WTC11 (cell line): ENCODE data around the gene CD3G. TPM values are rescaled to one million over a fixed set of nuclear protein-coding genes. Genes with fewer than 3 reads are reported as not detected.

ENCODE experiments used
- ATAC-seq: fragments of 200-7000 bp; cut with Tn5 transposase; 2 replicates; pipeline ENCODE4 v1.10.0; 2021; ENCODE audit warnings: mild to moderate bottlenecking, moderate library complexity
- CTCF ChIA-PET: fragments of 300-600 bp; sonication (Branson Sonifier 250); formaldehyde crosslinking; loops from one replicate; lab custom pipeline; 2021; ENCODE audit warnings: antibody characterized with exemption; lab: Charles Lee
- POLR2A ChIA-PET: fragments of 350-600 bp; sonication (Branson Sonifier 250); formaldehyde crosslinking; loops from one replicate; lab custom pipeline; 2021; ENCODE audit warnings: antibody characterized with exemption; lab: Charles Lee
- DNase-seq: peaks from one replicate; pipeline ENCODE4 v3.0.0; 2021; ENCODE audit warnings: low spot score
- H3K27ac Mint-ChIP-seq: 2 replicates; pipeline ENCODE4 v1.8.0; 2021; ENCODE audit warnings: mixed read lengths
- H3K27me3 Mint-ChIP-seq: 2 replicates; pipeline ENCODE4 v1.8.0; 2021; ENCODE audit warnings: low read depth, mild to moderate bottlenecking, moderate library complexity, mixed read lengths
- H3K36me3 Mint-ChIP-seq: 2 replicates; pipeline ENCODE4 v1.8.0; 2021; ENCODE audit warnings: mixed read lengths
- H3K4me1 Mint-ChIP-seq: 2 replicates; pipeline ENCODE4 v1.8.0; 2022; ENCODE audit warnings: mixed read lengths
- H3K4me3 Mint-ChIP-seq: 2 replicates; pipeline ENCODE4 v1.8.0; 2021; ENCODE audit warnings: mild to moderate bottlenecking, moderate library complexity, mixed read lengths
- H3K9me3 Mint-ChIP-seq: 2 replicates; pipeline ENCODE4 v1.8.0; 2021; ENCODE audit warnings: mixed read lengths
- CBFB ChIP-seq: sonication (generic); formaldehyde crosslinking; IDR thresholded peaks from 2 replicates; pipeline ENCODE4 v1.8.1; 2022; ENCODE audit warnings: mild to moderate bottlenecking, low read depth, missing genetic modification reagents
- GABPB1 ChIP-seq: sonication (generic); formaldehyde crosslinking; IDR thresholded peaks from 2 replicates; pipeline ENCODE4 v1.8.1; 2023; ENCODE audit warnings: mild to moderate bottlenecking, missing genetic modification reagents
- HMGA2 ChIP-seq: fragments of 250-450 bp; sonication (Bioruptor Pico); IDR thresholded peaks from 2 replicates; pipeline ENCODE4 v1.4.0; 2021; ENCODE audit warnings: mild to moderate bottlenecking, moderate library complexity
- KAT7 ChIP-seq: sonication (generic); formaldehyde crosslinking; IDR thresholded peaks from 2 replicates; pipeline ENCODE4 v1.8.1; 2023; ENCODE audit warnings: missing genetic modification reagents, mild to moderate bottlenecking, borderline replicate concordance
- NFYB ChIP-seq: sonication (generic); formaldehyde crosslinking; conservative IDR thresholded peaks from 2 replicates; pipeline ENCODE4 v1.8.0; 2022; ENCODE audit warnings: low read depth, missing genetic modification reagents
- PREB ChIP-seq: sonication (generic); formaldehyde crosslinking; IDR thresholded peaks from 2 replicates; pipeline ENCODE4 v1.8.1; 2022; ENCODE audit warnings: mild to moderate bottlenecking, missing genetic modification reagents, moderate library complexity, borderline replicate concordance
- RELA ChIP-seq: sonication (generic); formaldehyde crosslinking; IDR thresholded peaks from 2 replicates; pipeline ENCODE4 v1.8.1; 2022; ENCODE audit warnings: missing genetic modification reagents, mild to moderate bottlenecking, borderline replicate concordance
- ZNF671 ChIP-seq: fragments of 250-450 bp; sonication (Bioruptor Pico); IDR thresholded peaks from 2 replicates; pipeline ENCODE4 v1.8.0; 2021; ENCODE audit warnings: mild to moderate bottlenecking
- ZSCAN18 ChIP-seq: fragments of 250-450 bp; sonication (Bioruptor Pico); IDR thresholded peaks from 2 replicates; pipeline ENCODE4 v2.1.2; 2022; ENCODE audit warnings: mild to moderate bottlenecking, moderate library complexity
- total RNA-seq: library from RNA; stranded (reverse); gene quantifications from 3 replicates; pipeline ENCODE4 v1.2.3, GENCODE V29; 2021
- TF ChIP-seq, protein P1 (sequence below): fragments of 250-450 bp; sonication (Bioruptor Pico); IDR thresholded peaks from 2 replicates; pipeline ENCODE4 v1.9.0; 2021; ENCODE audit warnings: mild to moderate bottlenecking
- TF ChIP-seq, protein P2 (sequence below): sonication (generic); formaldehyde crosslinking; IDR thresholded peaks from 2 replicates; pipeline ENCODE4 v1.8.1; 2022; ENCODE audit warnings: missing genetic modification reagents, borderline replicate concordance
- TF ChIP-seq, protein P3 (sequence below): sonication (generic); formaldehyde crosslinking; IDR thresholded peaks from 2 replicates; pipeline ENCODE4 v1.8.1; 2022; ENCODE audit warnings: low read depth, missing genetic modification reagents, borderline replicate concordance
- TF ChIP-seq, protein P4 (sequence below): sonication (generic); formaldehyde crosslinking; IDR thresholded peaks from 2 replicates; pipeline ENCODE4 v1.8.1; 2023; ENCODE audit warnings: mild to moderate bottlenecking, moderate library complexity, missing genetic modification reagents

CD3G gene
- total RNA-seq, 1 experiment from 2014 or later: 0.20 TPM

- TF ChIP-seq, protein P1, sequence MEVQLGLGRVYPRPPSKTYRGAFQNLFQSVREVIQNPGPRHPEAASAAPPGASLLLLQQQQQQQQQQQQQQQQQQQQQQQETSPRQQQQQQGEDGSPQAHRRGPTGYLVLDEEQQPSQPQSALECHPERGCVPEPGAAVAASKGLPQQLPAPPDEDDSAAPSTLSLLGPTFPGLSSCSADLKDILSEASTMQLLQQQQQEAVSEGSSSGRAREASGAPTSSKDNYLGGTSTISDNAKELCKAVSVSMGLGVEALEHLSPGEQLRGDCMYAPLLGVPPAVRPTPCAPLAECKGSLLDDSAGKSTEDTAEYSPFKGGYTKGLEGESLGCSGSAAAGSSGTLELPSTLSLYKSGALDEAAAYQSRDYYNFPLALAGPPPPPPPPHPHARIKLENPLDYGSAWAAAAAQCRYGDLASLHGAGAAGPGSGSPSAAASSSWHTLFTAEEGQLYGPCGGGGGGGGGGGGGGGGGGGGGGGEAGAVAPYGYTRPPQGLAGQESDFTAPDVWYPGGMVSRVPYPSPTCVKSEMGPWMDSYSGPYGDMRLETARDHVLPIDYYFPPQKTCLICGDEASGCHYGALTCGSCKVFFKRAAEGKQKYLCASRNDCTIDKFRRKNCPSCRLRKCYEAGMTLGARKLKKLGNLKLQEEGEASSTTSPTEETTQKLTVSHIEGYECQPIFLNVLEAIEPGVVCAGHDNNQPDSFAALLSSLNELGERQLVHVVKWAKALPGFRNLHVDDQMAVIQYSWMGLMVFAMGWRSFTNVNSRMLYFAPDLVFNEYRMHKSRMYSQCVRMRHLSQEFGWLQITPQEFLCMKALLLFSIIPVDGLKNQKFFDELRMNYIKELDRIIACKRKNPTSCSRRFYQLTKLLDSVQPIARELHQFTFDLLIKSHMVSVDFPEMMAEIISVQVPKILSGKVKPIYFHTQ (CRISPR knock-in tag): no peak
- TF ChIP-seq, all 79 proteins: peak for 0
Measured at GRCh38 chr11:118322721-118323120, 21.4 kb upstream of the CD3G start (continued).

DNA sequence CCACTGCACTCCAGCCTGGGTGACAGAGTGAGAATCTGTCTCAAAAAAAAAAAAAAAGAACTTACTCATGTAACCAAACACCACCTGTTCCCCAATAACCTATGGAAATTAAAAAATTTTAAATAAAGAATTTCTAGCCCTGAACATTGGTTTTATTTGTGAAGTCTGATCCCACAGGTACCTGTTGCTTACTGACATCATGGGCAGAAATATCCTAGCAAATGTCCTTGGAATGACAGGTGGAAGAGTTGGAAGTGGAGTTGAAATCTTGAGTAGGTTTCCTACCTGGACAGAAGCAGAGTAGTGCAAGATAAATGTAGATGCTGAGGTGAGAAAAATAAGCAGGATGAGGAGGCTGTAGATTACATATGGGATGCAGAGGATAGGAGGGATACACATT lies 18.9 kb upstream of the CD3G start:
- H3K27me3 Mint-ChIP-seq: peaks cover 9% of the 10 kb centered on the region
- H3K36me3 Mint-ChIP-seq: no peaks in the 10 kb centered on the region
- H3K9me3 Mint-ChIP-seq: peaks cover 9% of the 10 kb centered on the region
- peaks cover 11% of the 10 kb centered on the region for H3K4me1 Mint-ChIP-seq
- no peak overlapping the region for H3K27ac Mint-ChIP-seq
- DNase-seq (no peak), ATAC-seq (no peak)
- ChIA-PET CTCF (no interaction called here), POLR2A (interaction anchor here (0.7 kb wide), 1 partner anchor 81 kb away, joined by 3 read pairs; no protein-coding TSS in a partner anchor)
- no peak for TF ChIP-seq HMGA2 (CRISPR knock-in tag)
- TF ChIP-seq, protein P2, sequence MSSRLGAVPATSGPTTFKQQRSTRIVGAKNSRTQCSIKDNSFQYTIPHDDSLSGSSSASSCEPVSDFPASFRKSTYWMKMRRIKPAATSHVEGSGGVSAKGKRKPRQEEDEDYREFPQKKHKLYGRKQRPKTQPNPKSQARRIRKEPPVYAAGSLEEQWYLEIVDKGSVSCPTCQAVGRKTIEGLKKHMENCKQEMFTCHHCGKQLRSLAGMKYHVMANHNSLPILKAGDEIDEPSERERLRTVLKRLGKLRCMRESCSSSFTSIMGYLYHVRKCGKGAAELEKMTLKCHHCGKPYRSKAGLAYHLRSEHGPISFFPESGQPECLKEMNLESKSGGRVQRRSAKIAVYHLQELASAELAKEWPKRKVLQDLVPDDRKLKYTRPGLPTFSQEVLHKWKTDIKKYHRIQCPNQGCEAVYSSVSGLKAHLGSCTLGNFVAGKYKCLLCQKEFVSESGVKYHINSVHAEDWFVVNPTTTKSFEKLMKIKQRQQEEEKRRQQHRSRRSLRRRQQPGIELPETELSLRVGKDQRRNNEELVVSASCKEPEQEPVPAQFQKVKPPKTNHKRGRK (CRISPR knock-in tag): no peak
- TF ChIP-seq, protein P3, sequence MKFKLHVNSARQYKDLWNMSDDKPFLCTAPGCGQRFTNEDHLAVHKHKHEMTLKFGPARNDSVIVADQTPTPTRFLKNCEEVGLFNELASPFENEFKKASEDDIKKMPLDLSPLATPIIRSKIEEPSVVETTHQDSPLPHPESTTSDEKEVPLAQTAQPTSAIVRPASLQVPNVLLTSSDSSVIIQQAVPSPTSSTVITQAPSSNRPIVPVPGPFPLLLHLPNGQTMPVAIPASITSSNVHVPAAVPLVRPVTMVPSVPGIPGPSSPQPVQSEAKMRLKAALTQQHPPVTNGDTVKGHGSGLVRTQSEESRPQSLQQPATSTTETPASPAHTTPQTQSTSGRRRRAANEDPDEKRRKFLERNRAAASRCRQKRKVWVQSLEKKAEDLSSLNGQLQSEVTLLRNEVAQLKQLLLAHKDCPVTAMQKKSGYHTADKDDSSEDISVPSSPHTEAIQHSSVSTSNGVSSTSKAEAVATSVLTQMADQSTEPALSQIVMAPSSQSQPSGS (CRISPR knock-in tag): no peak
- TF ChIP-seq GABPB1 (CRISPR knock-in tag): no peak
- no peak for TF ChIP-seq ZSCAN18 (CRISPR knock-in tag)
- TF ChIP-seq, protein P1 (CRISPR knock-in tag): no peak
- TF ChIP-seq KAT7 (CRISPR knock-in tag): no peak
- no peak for TF ChIP-seq RELA (CRISPR knock-in tag)
- no peak overlapping the region for H3K4me3 Mint-ChIP-seq

DNA sequence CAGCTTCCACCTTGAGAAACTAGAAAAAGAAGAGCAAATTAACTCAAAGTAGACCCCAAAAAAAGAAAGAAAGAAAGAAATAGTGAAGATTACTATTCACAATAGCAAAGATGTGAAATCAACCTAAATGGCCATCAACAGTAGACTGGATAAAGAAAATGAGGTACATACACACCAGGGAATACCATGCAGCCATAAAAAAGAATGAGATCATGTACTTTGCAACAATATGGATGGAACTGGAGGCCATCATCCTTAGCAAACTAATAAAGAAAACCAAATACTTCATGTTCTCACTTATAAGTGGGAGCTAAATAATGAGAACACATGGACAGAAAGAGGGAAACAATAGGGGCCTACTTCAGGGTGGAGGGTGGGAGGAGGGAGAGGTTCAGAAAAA lies 15.4 kb upstream of the CD3G start:
- CTCF ChIA-PET: no interaction called here

More for the DNA sequence above, 15.4 kb upstream of the CD3G start:
- Mint-ChIP-seq H3K27me3 (peaks cover 6% of the 10 kb centered on the region), H3K9me3 (peaks cover 18% of the 10 kb centered on the region), H3K4me1 (no peaks in the 10 kb centered on the region), H3K36me3 (peaks cover 6% of the 10 kb centered on the region), H3K27ac (no peak overlapping the region), H3K4me3 (no peak overlapping the region)
- TF ChIP-seq, protein P4, sequence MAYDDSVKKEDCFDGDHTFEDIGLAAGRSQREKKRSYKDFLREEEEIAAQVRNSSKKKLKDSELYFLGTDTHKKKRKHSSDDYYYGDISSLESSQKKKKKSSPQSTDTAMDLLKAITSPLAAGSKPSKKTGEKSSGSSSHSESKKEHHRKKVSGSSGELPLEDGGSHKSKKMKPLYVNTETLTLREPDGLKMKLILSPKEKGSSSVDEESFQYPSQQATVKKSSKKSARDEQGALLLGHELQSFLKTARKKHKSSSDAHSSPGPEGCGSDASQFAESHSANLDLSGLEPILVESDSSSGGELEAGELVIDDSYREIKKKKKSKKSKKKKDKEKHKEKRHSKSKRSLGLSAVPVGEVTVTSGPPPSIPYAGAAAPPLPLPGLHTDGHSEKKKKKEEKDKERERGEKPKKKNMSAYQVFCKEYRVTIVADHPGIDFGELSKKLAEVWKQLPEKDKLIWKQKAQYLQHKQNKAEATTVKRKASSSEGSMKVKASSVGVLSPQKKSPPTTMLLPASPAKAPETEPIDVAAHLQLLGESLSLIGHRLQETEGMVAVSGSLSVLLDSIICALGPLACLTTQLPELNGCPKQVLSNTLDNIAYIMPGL (CRISPR knock-in tag): no peak
- TF ChIP-seq, protein P2 (CRISPR knock-in tag): no peak
- TF ChIP-seq ZNF671 (CRISPR knock-in tag) (no peak), RELA (CRISPR knock-in tag) (no peak), NFYB (no peak), PREB (CRISPR knock-in tag) (no peak), CBFB (CRISPR knock-in tag) (no peak)
- ATAC-seq (no peak), DNase-seq (no peak)
- POLR2A ChIA-PET: no interaction called here
